SJSA1 (cell line): ENCODE results near the gene PKIB. TPM values are rescaled to one million over a fixed set of nuclear protein-coding genes. Genes with fewer than 3 reads are reported as not detected.
"Not testable (repeated sequence)": the region's sequence is repeated elsewhere in the genome, so short reads cannot be mapped to it uniquely, and the experiment has no call there.

ENCODE experiments used
- DNase-seq, 2 experiments: peaks; one replicate each; pipeline ENCODE4 v3.0.0-alpha.2; 2015 to 2020; ENCODE audit warnings: low spot score in 2 of 2, low read depth in 1 of 2
- H3K27ac ChIP-seq: fragments of 250-450 bp; sonication (Bioruptor Pico); 2 replicates; pipeline ENCODE4 v1.5.1; 2020; ENCODE audit warnings: mild to moderate bottlenecking, moderate library complexity
- H3K27me3 ChIP-seq: fragments of 250-450 bp; sonication (Bioruptor Pico); replicated peaks from 2 replicates; pipeline ENCODE4 v1.5.1; 2020; ENCODE audit warnings: mild to moderate bottlenecking, moderate library complexity
- H3K36me3 ChIP-seq: fragments of 250-450 bp; sonication (Bioruptor Pico); 2 replicates; pipeline ENCODE4 v1.5.1; 2020; ENCODE audit warnings: mild to moderate bottlenecking
- H3K4me1 ChIP-seq: fragments of 250-450 bp; sonication (Bioruptor Pico); replicated peaks from 2 replicates; pipeline ENCODE4 v1.6.1; 2021; ENCODE audit warnings: mild to moderate bottlenecking
- H3K4me3 ChIP-seq: fragments of 250-450 bp; sonication (Bioruptor Pico); 2 replicates; pipeline ENCODE4 v1.5.1; 2020; ENCODE audit warnings: mild to moderate bottlenecking
- H3K9me3 ChIP-seq: fragments of 250-450 bp; sonication (Bioruptor Pico); replicated peaks from 2 replicates; pipeline ENCODE4 v1.5.1; 2020; ENCODE audit warnings: mild to moderate bottlenecking
- total RNA-seq: library from RNA; depleted of rRNA; stranded (reverse); fragments of >200 nt; shearing (Covaris generic); gene quantifications from 2 replicates; pipeline ENCODE4 v1.2.3, GENCODE V29; 2014

Gene PKIB
- total RNA-seq, 1 experiment from 2014 or later, result not detected

GRCh38 chr6:122735582-122735981, 125.4 kb downstream of the PKIB start:
- Histone ChIP-seq H3K27me3 (no peaks in the 10 kb centered on the region), H3K36me3 (no peaks in the 10 kb centered on the region), H3K4me1 (no peaks in the 10 kb centered on the region), H3K27ac (no peak overlapping the region), H3K9me3 (no peaks in the 10 kb centered on the region), H3K4me3 (no peak overlapping the region)
- no peak for DNase-seq

GRCh38 chr6:122736163-122736562, 126.0 kb downstream of the PKIB start:
- Histone ChIP-seq H3K27me3 (no peaks in the 10 kb centered on the region), H3K36me3 (no peaks in the 10 kb centered on the region), H3K4me3 (no peak overlapping the region), H3K4me1 (no peaks in the 10 kb centered on the region), H3K9me3 (no peaks in the 10 kb centered on the region), H3K27ac (no peak overlapping the region)
- DNase-seq, result no peak

GRCh38 chr6:122736616-122737015, 126.4 kb downstream of the PKIB start:
- Histone ChIP-seq H3K4me3 (no peak overlapping the region), H3K27me3 (no peaks in the 10 kb centered on the region), H3K9me3 (no peaks in the 10 kb centered on the region), H3K36me3 (no peaks in the 10 kb centered on the region), H3K27ac (no peak overlapping the region), H3K4me1 (no peaks in the 10 kb centered on the region)
- no peak for DNase-seq

- no peak overlapping the region for H3K27ac ChIP-seq
Measured at GRCh38 chr6:122740091-122740490, 129.9 kb downstream of the PKIB start.

GRCh38 chr6:122740936-122741335, 130.7 kb downstream of the PKIB start:
- Histone ChIP-seq H3K9me3 (no peaks in the 10 kb centered on the region), H3K4me1 (no peaks in the 10 kb centered on the region)

More at GRCh38 chr6:122740091-122740490, 129.9 kb downstream of the PKIB start:
- Histone ChIP-seq H3K36me3 (no peaks in the 10 kb centered on the region), H3K9me3 (no peaks in the 10 kb centered on the region), H3K4me1 (no peaks in the 10 kb centered on the region), H3K4me3 (no peak overlapping the region), H3K27me3 (no peaks in the 10 kb centered on the region)
- DNase-seq, result no peak

GRCh38 chr6:122744247-122744646, 134.0 kb downstream of the PKIB start:
- H3K36me3 ChIP-seq, DNase-seq, H3K4me3 ChIP-seq, H3K27me3 ChIP-seq, H3K9me3 ChIP-seq, H3K27ac ChIP-seq, H3K4me1 ChIP-seq: not testable (repeated sequence)

More at GRCh38 chr6:122740936-122741335, 130.7 kb downstream of the PKIB start:
- Histone ChIP-seq H3K27me3 (no peaks in the 10 kb centered on the region), H3K4me3 (no peak overlapping the region), H3K36me3 (no peaks in the 10 kb centered on the region), H3K27ac (no peak overlapping the region)
- no peak for DNase-seq

- not testable (repeated sequence) for H3K4me1 ChIP-seq, H3K27me3 ChIP-seq, H3K27ac ChIP-seq, H3K36me3 ChIP-seq, H3K4me3 ChIP-seq, DNase-seq, H3K9me3 ChIP-seq
Measured at GRCh38 chr6:122744856-122745255, 134.7 kb downstream of the PKIB start.

- no peaks in the 10 kb centered on the region for H3K36me3 ChIP-seq
- H3K27ac ChIP-seq, result no peak overlapping the region
- no peaks in the 10 kb centered on the region for H3K4me1 ChIP-seq
- H3K27me3 ChIP-seq, result no peaks in the 10 kb centered on the region
- H3K9me3 ChIP-seq, result no peaks in the 10 kb centered on the region
- no peak overlapping the region for H3K4me3 ChIP-seq
- no peak for DNase-seq
Measured at GRCh38 chr6:122746688-122747087, 136.5 kb downstream of the PKIB start.

- no peak for DNase-seq
- H3K4me1 ChIP-seq, result no peaks in the 10 kb centered on the region
Measured at GRCh38 chr6:122747573-122747972, 137.4 kb downstream of the PKIB start.

GRCh38 chr6:122748945-122749344, 138.7 kb downstream of the PKIB start:
- H3K27ac ChIP-seq, H3K4me3 ChIP-seq, H3K9me3 ChIP-seq, H3K27me3 ChIP-seq, DNase-seq, H3K36me3 ChIP-seq, H3K4me1 ChIP-seq: not testable (repeated sequence)

More at GRCh38 chr6:122747573-122747972, 137.4 kb downstream of the PKIB start:
- Histone ChIP-seq H3K4me3 (no peak overlapping the region), H3K9me3 (no peaks in the 10 kb centered on the region), H3K36me3 (no peaks in the 10 kb centered on the region), H3K27me3 (no peaks in the 10 kb centered on the region), H3K27ac (no peak overlapping the region)

- H3K9me3 ChIP-seq, result no peaks in the 10 kb centered on the region
- H3K27me3 ChIP-seq, result no peaks in the 10 kb centered on the region
- H3K36me3 ChIP-seq, result no peaks in the 10 kb centered on the region
- H3K4me1 ChIP-seq, result no peaks in the 10 kb centered on the region
- H3K27ac ChIP-seq, result no peak overlapping the region
- DNase-seq, result no peak
- no peak overlapping the region for H3K4me3 ChIP-seq
Measured at GRCh38 chr6:122749451-122750050, 139.3 kb downstream of the PKIB start.

- Histone ChIP-seq H3K27ac (no peak overlapping the region), H3K36me3 (no peaks in the 10 kb centered on the region), H3K4me1 (no peaks in the 10 kb centered on the region), H3K4me3 (no peak overlapping the region), H3K9me3 (no peaks in the 10 kb centered on the region), H3K27me3 (no peaks in the 10 kb centered on the region)
- no peak for DNase-seq
Measured at GRCh38 chr6:122751326-122751725, 141.1 kb downstream of the PKIB start.

- DNase-seq, result no peak
- H3K27ac ChIP-seq, result no peak overlapping the region
- no peaks in the 10 kb centered on the region for H3K27me3 ChIP-seq
- H3K4me3 ChIP-seq, result no peak overlapping the region
- H3K4me1 ChIP-seq, result no peaks in the 10 kb centered on the region
- H3K9me3 ChIP-seq, result no peaks in the 10 kb centered on the region
- no peaks in the 10 kb centered on the region for H3K36me3 ChIP-seq
Measured at GRCh38 chr6:122752459-122752858, 142.3 kb downstream of the PKIB start.

- no peaks in the 10 kb centered on the region for H3K27me3 ChIP-seq
- no peak overlapping the region for H3K27ac ChIP-seq
- H3K36me3 ChIP-seq, result no peaks in the 10 kb centered on the region
- H3K4me1 ChIP-seq, result no peaks in the 10 kb centered on the region
- no peak for DNase-seq
- H3K4me3 ChIP-seq, result no peak overlapping the region
- H3K9me3 ChIP-seq, result no peaks in the 10 kb centered on the region
Measured at GRCh38 chr6:122753000-122753687, 142.9 kb downstream of the PKIB start.

GRCh38 chr6:122753688-122754056, 143.5 kb downstream of the PKIB start:
- H3K4me3 ChIP-seq, result no peak overlapping the region
- no peaks in the 10 kb centered on the region for H3K4me1 ChIP-seq
- no peak for DNase-seq
- H3K9me3 ChIP-seq, result no peaks in the 10 kb centered on the region
- no peak overlapping the region for H3K27ac ChIP-seq
- H3K27me3 ChIP-seq, result no peaks in the 10 kb centered on the region
- no peaks in the 10 kb centered on the region for H3K36me3 ChIP-seq
